Stomach (tissue), 4 donors: ENCODE data around the gene SLC5A1.

Experiments
- EP300 ChIP-seq: sonication (generic); formaldehyde crosslinking; IDR thresholded peaks from one replicate; pipeline ENCODE4 v1.6.1; 2017; ENCODE audit warnings: antibody characterized with exemption
- POLR2A ChIP-seq, 4 donors: fragments of 450-650 bp; IDR thresholded peaks; one replicate each; pipeline ENCODE4 v1.6.1; 2016; ENCODE audit warnings: antibody characterized with exemption in 4 of 4, control low read depth in 2 of 4, mild to moderate bottlenecking in 1 of 4, moderate library complexity in 1 of 4
- POLR2AphosphoS5 ChIP-seq, 3 donors: sonication (generic); formaldehyde crosslinking; IDR thresholded peaks; one replicate each; pipeline ENCODE4 v1.6.1; 2016; ENCODE audit warnings: antibody characterized with exemption in 3 of 3
- TF ChIP-seq, protein P1 (sequence below), 7 experiments: fragments of 450-650 bp in 4 of 7; fragments of 200-600 bp in 3 of 7; sonication (generic) in 3 of 7; IDR thresholded peaks; one replicate each; pipeline ENCODE4 v1.5.1; 2016 to 2019; ENCODE audit warnings: antibody characterized with exemption in 7 of 7, control low read depth in 2 of 7, mild to moderate bottlenecking in 1 of 7

DNA sequence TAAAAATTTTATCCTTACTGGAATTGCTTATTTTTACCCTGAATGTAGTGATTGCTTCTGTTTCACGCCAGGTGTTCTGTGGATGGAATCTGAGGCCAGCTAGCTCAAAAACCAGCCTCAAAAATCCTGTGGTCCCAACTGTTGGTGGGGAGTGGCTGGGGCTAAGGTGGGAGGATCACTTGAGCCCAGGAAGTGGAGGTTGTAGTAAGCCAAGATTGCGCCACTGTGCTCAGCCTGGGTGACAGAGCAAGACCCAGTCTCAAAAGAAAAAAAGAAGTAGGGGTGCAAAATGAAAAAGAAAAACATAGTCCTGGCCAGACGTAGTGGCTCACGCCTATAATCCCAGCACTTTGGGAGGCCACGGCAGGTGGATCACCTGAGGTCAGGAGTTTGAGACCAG, 27.0 kb upstream of the SLC5A1 start:
- TF ChIP-seq, protein P1, sequence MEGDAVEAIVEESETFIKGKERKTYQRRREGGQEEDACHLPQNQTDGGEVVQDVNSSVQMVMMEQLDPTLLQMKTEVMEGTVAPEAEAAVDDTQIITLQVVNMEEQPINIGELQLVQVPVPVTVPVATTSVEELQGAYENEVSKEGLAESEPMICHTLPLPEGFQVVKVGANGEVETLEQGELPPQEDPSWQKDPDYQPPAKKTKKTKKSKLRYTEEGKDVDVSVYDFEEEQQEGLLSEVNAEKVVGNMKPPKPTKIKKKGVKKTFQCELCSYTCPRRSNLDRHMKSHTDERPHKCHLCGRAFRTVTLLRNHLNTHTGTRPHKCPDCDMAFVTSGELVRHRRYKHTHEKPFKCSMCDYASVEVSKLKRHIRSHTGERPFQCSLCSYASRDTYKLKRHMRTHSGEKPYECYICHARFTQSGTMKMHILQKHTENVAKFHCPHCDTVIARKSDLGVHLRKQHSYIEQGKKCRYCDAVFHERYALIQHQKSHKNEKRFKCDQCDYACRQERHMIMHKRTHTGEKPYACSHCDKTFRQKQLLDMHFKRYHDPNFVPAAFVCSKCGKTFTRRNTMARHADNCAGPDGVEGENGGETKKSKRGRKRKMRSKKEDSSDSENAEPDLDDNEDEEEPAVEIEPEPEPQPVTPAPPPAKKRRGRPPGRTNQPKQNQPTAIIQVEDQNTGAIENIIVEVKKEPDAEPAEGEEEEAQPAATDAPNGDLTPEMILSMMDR (IDR thresholded peaks at IDR 0.05), result no peak
- no peak for TF ChIP-seq POLR2AphosphoS5 (IDR thresholded peaks at IDR 0.05)
- no peak for TF ChIP-seq POLR2A (IDR thresholded peaks at IDR 0.05)
- no peak for TF ChIP-seq EP300
